Measurements from ENCODE around the gene EPHB3.
A peak's percentile ranks its signal among the peaks of the same experiment; 100 is the strongest.

EPHB3 gene

GRCh38 chr3:184543843-184544512 lies 17.6 kb upstream of the EPHB3 start:
- DNase-seq: peak; percentile 57

GRCh38 chr3:184544513-184544861 lies 17.1 kb upstream of the EPHB3 start:
- DNase-seq: no peak

GRCh38 chr3:184545769-184546168 lies 15.8 kb upstream of the EPHB3 start:
- no peak for DNase-seq

GRCh38 chr3:184546252-184546651 lies 15.3 kb upstream of the EPHB3 start:
- DNase-seq: no peak

- no peak for DNase-seq
These were observed 11.6 kb upstream of the EPHB3 start for GRCh38 chr3:184549796-184550577.

- no peak for DNase-seq
These were observed 10.5 kb upstream of the EPHB3 start for GRCh38 chr3:184551103-184551502.

- no peak for DNase-seq
These were observed 9.8 kb upstream of the EPHB3 start for GRCh38 chr3:184551614-184552256.

GRCh38 chr3:184552296-184552695 lies 9.3 kb upstream of the EPHB3 start:
- no peak for DNase-seq

- DNase-seq: no peak
These were observed 8.7 kb upstream of the EPHB3 start for GRCh38 chr3:184552863-184553262.

GRCh38 chr3:184553385-184553784 lies 8.2 kb upstream of the EPHB3 start:
- no peak for DNase-seq

GRCh38 chr3:184554461-184554860 lies 7.1 kb upstream of the EPHB3 start:
- DNase-seq: no peak

GRCh38 chr3:184556582-184557347 lies 4.8 kb upstream of the EPHB3 start:
- DNase-seq: no peak

GRCh38 chr3:184557348-184557950 lies 4.1 kb upstream of the EPHB3 start:
- DNase-seq: no peak

GRCh38 chr3:184558726-184559125 lies 2.9 kb upstream of the EPHB3 start:
- no peak for DNase-seq

GRCh38 chr3:184559336-184559735 lies 2.2 kb upstream of the EPHB3 start:
- DNase-seq: no peak

GRCh38 chr3:184560531-184560930 lies 1.1 kb upstream of the EPHB3 start:
- DNase-seq: no peak

- DNase-seq: no peak
These were observed 610 bp downstream of the EPHB3 start for GRCh38 chr3:184561913-184562877.

GRCh38 chr3:184562878-184563560 lies 1.4 kb downstream of the EPHB3 start:
- DNase-seq: no peak

- DNase-seq: no peak
These were observed 2.0 kb downstream of the EPHB3 start for GRCh38 chr3:184563561-184563925.

GRCh38 chr3:184563941-184564684 lies 2.5 kb downstream of the EPHB3 start:
- DNase-seq: no peak

All from effector CD8-positive, alpha-beta T cell (primary cell).